GM12873 (cell line): Measurements from ENCODE around the gene RTCA.

Experiments used
- TF ChIP-seq, protein P1 (sequence below): IDR thresholded peaks from 2 replicates; pipeline ENCODE4 v1.5.1; 2012; ENCODE audit warnings: low read depth, mild to moderate bottlenecking, moderate library complexity, low read length, control low read depth; ENCODE audit not compliant: insufficient read depth; ENCODE audit errors: missing control alignments

Gene RTCA

GRCh38 chr1:100265931-100266740, at the start of gene RTCA:
Gene RTCA (plus strand): TSS chr1:100266216. CDS start chr1:100266376, 160 bp downstream.
- TF ChIP-seq, protein P1, sequence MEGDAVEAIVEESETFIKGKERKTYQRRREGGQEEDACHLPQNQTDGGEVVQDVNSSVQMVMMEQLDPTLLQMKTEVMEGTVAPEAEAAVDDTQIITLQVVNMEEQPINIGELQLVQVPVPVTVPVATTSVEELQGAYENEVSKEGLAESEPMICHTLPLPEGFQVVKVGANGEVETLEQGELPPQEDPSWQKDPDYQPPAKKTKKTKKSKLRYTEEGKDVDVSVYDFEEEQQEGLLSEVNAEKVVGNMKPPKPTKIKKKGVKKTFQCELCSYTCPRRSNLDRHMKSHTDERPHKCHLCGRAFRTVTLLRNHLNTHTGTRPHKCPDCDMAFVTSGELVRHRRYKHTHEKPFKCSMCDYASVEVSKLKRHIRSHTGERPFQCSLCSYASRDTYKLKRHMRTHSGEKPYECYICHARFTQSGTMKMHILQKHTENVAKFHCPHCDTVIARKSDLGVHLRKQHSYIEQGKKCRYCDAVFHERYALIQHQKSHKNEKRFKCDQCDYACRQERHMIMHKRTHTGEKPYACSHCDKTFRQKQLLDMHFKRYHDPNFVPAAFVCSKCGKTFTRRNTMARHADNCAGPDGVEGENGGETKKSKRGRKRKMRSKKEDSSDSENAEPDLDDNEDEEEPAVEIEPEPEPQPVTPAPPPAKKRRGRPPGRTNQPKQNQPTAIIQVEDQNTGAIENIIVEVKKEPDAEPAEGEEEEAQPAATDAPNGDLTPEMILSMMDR = no peak

GRCh38 chr1:100217834-100218233, 48.2 kb upstream of the RTCA start:
- TF ChIP-seq, protein P1 = no peak

- TF ChIP-seq, protein P1 = no peak
These were observed 46.6 kb upstream of the RTCA start for GRCh38 chr1:100219457-100219856.

DNA sequence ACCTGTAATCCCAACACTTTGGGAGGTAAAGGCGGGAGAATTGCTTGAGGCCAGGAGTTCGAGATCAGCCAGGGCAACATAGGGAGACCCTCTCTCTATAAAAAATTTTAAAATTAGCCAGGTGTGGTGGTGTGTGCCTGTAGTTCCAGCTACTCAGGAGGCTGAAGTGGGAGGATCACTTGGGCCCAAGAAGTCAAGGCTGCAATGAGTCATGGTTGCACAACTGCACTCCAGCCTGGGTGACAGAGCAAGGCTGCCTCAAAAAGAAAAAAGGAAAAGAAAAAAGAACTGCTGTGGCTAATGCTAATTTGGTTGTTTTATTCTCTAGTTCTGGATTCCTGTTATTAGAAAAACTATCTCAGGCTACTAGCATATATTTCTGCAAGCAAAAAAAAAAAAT, 46.1 kb upstream of the RTCA start:
- TF ChIP-seq, protein P1 = no peak

- TF ChIP-seq, protein P1 = no peak
These were observed 43.6 kb upstream of the RTCA start for GRCh38 chr1:100222428-100222827.

DNA sequence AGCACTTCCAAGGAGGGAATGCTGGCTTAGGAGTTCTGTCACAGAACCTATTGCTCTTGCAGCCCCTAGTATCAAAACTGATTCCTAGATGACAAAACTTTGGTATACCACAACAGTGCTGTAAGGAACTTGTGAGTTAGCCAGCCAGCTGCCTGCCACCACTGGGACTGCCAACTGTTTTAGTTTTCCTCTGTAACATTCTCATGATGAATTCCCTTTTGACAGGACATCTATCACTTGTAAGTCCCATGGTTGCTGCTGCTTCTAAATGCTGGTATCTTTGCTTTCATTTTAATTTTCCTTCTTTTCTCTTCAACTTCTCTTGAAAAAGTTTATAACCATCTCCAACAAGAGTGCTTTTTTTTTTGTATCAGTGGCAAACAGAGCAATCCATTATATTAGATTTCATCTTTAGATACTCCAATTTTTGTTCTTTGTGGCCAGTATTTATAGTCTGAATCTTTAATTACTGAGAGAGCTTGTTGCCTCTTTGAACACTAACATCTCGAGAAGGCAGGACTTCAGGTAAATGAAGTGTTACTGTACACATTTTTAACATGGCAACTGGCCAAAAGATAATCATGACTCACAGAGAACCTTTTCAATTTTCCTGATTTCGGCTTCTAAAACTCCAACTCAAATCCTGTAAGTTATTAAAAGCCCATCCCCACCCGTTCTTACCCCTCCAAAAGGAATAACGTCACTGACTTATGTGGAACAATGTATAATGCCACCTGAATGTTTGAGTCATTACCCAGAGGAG, 36.2 kb upstream of the RTCA start:
- TF ChIP-seq, protein P1 = no peak

- TF ChIP-seq, protein P1 = no peak
These were observed 35.3 kb upstream of the RTCA start for GRCh38 chr1:100230765-100231164.
